GM12865 (cell line): ENCODE measurements around the gene SLC6A3.

Experiments used
- DNase-seq: peaks from one replicate; pipeline ENCODE4 v3.0.0; 2010; ENCODE audit warnings: low read depth
- H3K4me3 ChIP-seq: 2 replicates; pipeline ENCODE4 v1.5.1; 2011; ENCODE audit warnings: mild to moderate bottlenecking, low read depth, low read length, control low read depth
- TF ChIP-seq, protein P1 (sequence below): IDR thresholded peaks from 2 replicates; pipeline ENCODE4 v1.5.1; 2011; ENCODE audit warnings: low read length, control low read depth, low read depth, inconsistent platforms; ENCODE audit not compliant: insufficient read depth; ENCODE audit errors: missing control alignments

SLC6A3 gene

DNA sequence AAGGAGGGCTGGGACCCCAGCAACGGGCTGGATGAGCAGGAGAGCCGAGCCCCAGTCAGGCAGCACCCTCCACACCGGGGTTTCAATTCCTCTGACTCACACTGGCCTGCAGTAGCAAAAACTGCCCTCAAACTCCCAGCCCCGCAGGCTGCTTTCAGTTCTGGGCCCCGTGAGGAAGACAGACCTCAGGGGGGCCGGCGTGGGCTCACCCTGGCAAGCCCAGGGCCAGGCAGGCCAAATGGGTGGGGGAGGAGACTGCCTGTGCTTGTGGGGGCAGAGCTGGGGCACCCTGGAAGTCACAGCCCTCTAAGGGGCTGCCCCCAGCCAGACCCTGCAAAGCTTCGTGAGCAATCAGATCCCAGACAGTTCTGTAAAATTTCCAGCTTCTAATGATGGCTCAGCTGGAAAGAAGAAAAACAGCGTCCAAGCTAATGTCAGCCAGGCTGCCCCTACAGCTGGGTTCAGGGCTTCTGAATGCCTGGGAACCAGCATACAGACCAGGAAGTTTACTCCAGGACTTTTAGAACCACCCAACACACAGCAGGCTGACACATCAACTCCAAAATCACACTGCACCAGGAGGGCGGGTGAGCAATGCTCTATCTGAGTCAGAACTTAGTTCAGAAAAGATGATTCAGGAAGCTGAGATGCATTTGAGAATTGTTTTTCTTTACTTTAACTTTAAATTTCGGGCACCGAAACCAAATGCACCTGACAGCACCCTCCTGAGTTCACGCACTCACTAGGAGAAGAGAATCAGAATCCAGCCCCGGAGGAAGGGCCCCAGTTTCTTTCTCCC is 43.8 kb upstream of the SLC6A3 start:
- TF ChIP-seq, protein P1, sequence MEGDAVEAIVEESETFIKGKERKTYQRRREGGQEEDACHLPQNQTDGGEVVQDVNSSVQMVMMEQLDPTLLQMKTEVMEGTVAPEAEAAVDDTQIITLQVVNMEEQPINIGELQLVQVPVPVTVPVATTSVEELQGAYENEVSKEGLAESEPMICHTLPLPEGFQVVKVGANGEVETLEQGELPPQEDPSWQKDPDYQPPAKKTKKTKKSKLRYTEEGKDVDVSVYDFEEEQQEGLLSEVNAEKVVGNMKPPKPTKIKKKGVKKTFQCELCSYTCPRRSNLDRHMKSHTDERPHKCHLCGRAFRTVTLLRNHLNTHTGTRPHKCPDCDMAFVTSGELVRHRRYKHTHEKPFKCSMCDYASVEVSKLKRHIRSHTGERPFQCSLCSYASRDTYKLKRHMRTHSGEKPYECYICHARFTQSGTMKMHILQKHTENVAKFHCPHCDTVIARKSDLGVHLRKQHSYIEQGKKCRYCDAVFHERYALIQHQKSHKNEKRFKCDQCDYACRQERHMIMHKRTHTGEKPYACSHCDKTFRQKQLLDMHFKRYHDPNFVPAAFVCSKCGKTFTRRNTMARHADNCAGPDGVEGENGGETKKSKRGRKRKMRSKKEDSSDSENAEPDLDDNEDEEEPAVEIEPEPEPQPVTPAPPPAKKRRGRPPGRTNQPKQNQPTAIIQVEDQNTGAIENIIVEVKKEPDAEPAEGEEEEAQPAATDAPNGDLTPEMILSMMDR: no peak
- peak overlapping the region; percentile 73 for H3K4me3 ChIP-seq
- peak; percentile 90 for DNase-seq

DNA sequence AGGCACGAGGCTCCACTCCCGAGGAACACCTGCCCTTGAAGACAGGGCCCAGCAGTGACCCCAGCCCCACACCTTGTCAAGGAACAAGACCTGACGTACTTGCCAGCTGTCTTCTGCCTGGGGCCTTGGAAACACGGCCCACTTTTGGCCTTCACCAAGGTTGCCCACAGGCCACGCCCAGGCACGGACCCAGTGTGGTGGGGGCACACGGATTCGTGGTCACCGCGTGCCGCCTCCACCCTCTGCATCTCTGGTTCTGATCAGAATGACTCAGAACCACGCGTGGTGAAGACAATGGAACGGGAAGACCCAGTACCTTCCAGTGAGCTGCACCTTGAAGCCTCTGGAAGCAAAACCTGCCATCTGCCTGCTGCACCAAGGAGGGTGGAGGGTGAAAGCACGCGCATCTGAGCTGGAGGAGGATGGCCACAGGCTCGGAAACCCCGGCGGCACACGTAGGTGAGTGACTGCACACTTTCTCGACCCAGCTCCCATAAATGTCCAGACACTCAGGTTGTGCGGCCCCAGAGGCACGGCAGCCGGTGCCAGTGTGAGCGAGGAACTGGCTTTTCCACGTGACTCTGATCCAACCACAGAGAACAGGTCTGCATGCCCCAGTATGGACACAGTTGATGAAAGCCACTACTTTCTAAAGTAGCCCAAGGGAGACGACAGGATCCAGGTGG is 42.0 kb upstream of the SLC6A3 start:
- TF ChIP-seq, protein P1: no peak
- H3K4me3 ChIP-seq: peak overlapping the region; percentile 73
- DNase-seq: no peak

DNA sequence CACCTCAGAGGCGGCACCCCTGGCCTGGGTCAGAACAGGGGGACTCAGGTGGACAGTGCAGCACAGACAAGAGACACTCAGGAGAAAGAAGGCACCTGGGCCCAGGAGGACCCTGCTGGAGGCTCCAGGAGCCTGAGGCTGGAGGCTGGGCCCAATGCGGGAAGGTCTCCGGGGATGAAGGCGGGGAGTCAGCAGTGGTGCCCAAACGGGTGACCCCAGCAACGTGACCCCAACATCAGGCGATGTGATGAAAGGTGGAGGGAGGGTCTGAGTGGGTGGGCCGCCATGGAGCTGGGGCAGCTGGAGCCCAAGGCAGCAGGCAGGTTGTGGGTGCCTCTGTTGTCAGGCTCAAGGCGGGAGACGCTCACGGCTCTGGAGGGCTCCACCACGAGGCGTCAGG is 41.0 kb upstream of the SLC6A3 start:
- peak overlapping the region; percentile 73 for H3K4me3 ChIP-seq
- DNase-seq: no peak

DNA sequence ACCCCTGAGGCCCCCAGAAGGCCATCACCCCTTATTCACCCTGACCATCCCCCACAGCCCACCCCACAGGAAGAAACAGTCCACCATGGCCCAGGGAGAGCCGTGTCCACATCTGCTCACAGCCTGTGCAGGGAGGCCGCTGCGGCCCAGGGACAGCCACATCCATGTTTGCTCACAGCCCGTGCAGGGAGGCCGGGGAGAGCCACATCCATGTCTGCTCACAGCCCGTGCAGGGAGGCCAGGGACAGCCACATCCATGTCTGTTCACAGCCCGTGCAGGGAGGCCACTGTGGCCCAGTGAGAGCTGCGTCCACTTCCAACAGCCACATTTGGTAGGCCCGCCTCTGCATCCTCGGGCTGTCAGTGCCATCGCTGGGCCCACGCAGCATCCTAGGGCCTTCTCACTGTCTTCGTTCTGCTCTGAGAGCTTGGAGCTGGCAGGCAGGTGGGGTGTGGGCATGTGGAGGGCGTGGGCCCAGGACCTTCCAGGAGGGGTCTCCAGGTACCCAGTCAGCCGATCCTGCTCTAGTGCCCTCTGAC is 40.4 kb upstream of the SLC6A3 start:
- peak overlapping the region; percentile 73 for H3K4me3 ChIP-seq
- DNase-seq: no peak
- TF ChIP-seq, protein P1: no peak

More for the DNA sequence above, 41.0 kb upstream of the SLC6A3 start:
- TF ChIP-seq, protein P1: no peak

DNA sequence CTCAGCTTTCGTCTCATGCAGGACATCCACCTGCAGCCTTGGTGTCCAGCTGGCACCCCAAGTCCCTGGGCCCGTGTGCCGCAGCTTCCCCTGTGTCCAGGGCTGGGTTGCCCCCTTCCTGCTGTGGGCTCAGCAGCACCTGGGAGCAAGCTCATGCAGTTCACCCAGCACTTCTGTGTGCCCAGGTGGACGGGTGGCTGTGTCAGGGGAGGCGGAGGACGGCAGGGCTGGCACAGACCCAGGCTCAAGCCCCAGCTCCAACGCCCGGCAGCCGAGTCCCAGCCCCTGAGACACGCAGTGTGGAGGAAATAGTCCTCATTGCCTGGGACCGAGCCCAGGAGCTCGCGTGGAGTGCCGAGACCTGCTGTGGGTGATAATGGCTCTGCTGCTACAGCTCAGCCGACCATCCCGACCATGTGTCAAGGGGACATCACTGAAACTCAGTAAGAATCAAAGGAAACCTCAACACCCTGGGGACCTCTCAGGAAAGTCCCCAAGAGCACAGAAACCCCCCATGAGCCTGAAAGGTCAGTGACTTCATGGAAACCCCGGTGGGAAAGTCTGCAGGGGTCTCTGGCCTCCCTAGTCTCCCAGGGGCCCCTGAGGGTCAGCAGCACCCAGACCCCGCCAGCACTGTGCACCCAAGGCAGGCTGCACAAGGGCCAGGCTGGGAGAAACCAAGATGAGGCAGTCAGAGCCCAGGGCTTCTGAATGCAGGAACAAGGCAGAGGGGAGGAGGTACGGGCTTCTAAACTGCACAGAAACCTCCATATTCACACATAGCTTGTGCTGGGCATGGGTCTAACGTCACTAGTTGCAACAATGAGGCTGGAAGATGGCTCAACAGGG is 39.7 kb upstream of the SLC6A3 start:
- TF ChIP-seq, protein P1: no peak
- DNase-seq: peak; percentile 91
- peak overlapping the region; percentile 73 for H3K4me3 ChIP-seq

DNA sequence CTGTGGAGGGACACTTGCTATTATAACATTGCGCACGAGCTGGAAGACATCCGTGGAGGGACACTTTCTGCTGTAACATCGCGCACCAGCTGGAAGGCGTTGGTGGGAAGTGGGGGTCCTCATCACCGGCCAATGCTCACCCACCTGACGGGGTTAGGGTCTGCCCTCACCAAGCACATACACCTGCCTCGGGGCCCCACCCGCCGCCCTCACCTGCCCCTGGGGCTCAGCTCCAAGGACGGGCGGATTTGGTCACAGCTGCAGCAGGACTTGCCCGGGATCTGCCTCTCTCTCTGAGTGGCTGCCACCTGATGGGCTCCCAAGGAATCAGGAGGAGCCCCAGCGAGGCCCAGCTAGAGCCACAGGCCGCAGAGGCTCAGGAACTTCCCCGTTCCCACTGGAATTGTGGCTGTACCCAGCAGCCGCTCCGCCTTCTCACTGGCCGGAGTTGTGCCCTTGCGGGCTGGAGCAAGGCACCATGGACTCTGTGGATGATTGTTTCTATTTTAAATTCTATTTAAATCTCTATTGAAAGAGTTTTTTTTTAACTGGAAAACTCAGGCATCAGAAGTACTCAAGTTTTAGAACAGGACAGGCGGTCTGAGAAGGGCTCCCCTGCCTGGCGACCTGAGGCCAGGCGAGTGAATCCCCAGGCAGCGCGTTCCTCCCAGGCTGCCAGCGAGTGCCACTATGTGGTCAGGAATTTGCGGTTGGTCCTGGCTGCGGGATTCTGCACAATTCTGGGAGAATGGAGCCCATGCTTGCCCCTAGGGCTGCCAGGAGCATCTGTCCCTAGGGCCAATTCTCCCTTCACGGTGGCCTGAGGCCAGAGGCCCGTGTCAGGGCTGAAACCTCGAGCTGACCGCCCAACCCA is 38.9 kb upstream of the SLC6A3 start:
- TF ChIP-seq, protein P1: no peak
- DNase-seq: no peak
- peak overlapping the region; percentile 73 for H3K4me3 ChIP-seq
